HepG2 (cell line): ENCODE data around the gene ZNF669.

ENCODE experiments used
- PCBP2 ChIP-seq: fragments of 200-400 bp; formaldehyde crosslinking; optimal IDR thresholded peaks from 2 replicates; pipeline ENCODE3; 2018; ENCODE audit warnings: low read length, low read depth; ENCODE audit not compliant: poor library complexity, severe bottlenecking
- ZBTB3 ChIP-seq: sonication (generic); formaldehyde crosslinking; IDR thresholded peaks from 2 replicates; pipeline ENCODE4 v1.4.0; 2020; ENCODE audit warnings: low read depth, mild to moderate bottlenecking, moderate library complexity, missing genetic modification reagents, borderline replicate concordance
- ZNF207 ChIP-seq: fragments of 450-650 bp; IDR thresholded peaks from 2 replicates; pipeline ENCODE4 v1.6.1; 2016; ENCODE audit warnings: antibody characterized with exemption, borderline replicate concordance
- ZNF350 ChIP-seq: sonication (generic); formaldehyde crosslinking; IDR thresholded peaks from 2 replicates; pipeline ENCODE4 v1.4.0; 2020; ENCODE audit warnings: mild to moderate bottlenecking, low read depth, missing genetic modification reagents, borderline replicate concordance
- ZNF746 ChIP-seq: sonication (generic); formaldehyde crosslinking; IDR thresholded peaks from 2 replicates; pipeline ENCODE4 v1.8.0; 2022; ENCODE audit warnings: mild to moderate bottlenecking, missing genetic modification reagents
- TF ChIP-seq, protein P1 (sequence below): sonication (generic); formaldehyde crosslinking; IDR thresholded peaks from 2 replicates; pipeline ENCODE4 v1.8.0; 2022; ENCODE audit warnings: mild to moderate bottlenecking, missing genetic modification reagents, moderate library complexity
- TF ChIP-seq, protein P2 (sequence below): IDR thresholded peaks from 2 replicates; pipeline ENCODE4 v1.6.1; 2016
- TF ChIP-seq, protein P3 (sequence below): sonication (generic); formaldehyde crosslinking; IDR thresholded peaks from 2 replicates; pipeline ENCODE4 v1.5.0; 2020; ENCODE audit warnings: mild to moderate bottlenecking, missing genetic modification reagents, moderate library complexity
- TF ChIP-seq, protein P4 (sequence below): sonication (generic); formaldehyde crosslinking; IDR thresholded peaks from 2 replicates; pipeline ENCODE4 v1.5.0; 2020; ENCODE audit warnings: missing genetic modification reagents
- TF ChIP-seq, protein P5 (sequence below): sonication (generic); formaldehyde crosslinking; IDR thresholded peaks from 2 replicates; pipeline ENCODE4 v1.4.0; 2020; ENCODE audit warnings: mild to moderate bottlenecking, missing genetic modification reagents, borderline replicate concordance

DNA sequence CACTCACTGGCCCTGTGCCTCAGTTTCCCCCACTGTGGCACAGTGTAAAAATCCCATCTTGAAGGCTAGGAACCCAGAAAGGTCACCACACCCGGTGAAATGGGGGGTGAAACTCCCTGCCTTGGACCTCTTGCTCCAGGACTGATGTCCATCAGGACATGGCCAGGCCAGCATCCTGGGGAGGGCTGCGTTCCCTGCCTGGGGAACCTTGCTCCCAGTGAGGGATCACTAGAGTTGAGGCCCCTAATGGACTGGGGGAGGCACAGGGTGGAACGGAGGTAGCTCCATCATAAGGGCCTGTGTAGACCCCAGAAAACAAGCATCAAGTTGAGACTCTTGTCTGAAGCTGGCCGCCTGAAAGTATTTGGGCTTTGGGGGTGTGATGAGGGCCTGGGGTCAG, 15.2 kb downstream of the ZNF669 start:
- TF ChIP-seq, protein P1, sequence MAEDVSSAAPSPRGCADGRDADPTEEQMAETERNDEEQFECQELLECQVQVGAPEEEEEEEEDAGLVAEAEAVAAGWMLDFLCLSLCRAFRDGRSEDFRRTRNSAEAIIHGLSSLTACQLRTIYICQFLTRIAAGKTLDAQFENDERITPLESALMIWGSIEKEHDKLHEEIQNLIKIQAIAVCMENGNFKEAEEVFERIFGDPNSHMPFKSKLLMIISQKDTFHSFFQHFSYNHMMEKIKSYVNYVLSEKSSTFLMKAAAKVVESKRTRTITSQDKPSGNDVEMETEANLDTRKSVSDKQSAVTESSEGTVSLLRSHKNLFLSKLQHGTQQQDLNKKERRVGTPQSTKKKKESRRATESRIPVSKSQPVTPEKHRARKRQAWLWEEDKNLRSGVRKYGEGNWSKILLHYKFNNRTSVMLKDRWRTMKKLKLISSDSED (CRISPR knock-in tag): no peak
- TF ChIP-seq ZNF350 (no peak), ZBTB3 (no peak), ZNF207 (no peak), ZNF746 (CRISPR knock-in tag) (no peak), PCBP2 (no peak)
- TF ChIP-seq, protein P2, sequence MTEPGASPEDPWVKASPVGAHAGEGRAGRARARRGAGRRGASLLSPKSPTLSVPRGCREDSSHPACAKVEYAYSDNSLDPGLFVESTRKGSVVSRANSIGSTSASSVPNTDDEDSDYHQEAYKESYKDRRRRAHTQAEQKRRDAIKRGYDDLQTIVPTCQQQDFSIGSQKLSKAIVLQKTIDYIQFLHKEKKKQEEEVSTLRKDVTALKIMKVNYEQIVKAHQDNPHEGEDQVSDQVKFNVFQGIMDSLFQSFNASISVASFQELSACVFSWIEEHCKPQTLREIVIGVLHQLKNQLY (CRISPR knock-in tag): no peak
- TF ChIP-seq, protein P3, sequence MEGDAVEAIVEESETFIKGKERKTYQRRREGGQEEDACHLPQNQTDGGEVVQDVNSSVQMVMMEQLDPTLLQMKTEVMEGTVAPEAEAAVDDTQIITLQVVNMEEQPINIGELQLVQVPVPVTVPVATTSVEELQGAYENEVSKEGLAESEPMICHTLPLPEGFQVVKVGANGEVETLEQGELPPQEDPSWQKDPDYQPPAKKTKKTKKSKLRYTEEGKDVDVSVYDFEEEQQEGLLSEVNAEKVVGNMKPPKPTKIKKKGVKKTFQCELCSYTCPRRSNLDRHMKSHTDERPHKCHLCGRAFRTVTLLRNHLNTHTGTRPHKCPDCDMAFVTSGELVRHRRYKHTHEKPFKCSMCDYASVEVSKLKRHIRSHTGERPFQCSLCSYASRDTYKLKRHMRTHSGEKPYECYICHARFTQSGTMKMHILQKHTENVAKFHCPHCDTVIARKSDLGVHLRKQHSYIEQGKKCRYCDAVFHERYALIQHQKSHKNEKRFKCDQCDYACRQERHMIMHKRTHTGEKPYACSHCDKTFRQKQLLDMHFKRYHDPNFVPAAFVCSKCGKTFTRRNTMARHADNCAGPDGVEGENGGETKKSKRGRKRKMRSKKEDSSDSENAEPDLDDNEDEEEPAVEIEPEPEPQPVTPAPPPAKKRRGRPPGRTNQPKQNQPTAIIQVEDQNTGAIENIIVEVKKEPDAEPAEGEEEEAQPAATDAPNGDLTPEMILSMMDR (CRISPR knock-in tag): no peak
- TF ChIP-seq, protein P4, sequence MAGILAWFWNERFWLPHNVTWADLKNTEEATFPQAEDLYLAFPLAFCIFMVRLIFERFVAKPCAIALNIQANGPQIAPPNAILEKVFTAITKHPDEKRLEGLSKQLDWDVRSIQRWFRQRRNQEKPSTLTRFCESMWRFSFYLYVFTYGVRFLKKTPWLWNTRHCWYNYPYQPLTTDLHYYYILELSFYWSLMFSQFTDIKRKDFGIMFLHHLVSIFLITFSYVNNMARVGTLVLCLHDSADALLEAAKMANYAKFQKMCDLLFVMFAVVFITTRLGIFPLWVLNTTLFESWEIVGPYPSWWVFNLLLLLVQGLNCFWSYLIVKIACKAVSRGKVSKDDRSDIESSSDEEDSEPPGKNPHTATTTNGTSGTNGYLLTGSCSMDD: no peak
- TF ChIP-seq, protein P5, sequence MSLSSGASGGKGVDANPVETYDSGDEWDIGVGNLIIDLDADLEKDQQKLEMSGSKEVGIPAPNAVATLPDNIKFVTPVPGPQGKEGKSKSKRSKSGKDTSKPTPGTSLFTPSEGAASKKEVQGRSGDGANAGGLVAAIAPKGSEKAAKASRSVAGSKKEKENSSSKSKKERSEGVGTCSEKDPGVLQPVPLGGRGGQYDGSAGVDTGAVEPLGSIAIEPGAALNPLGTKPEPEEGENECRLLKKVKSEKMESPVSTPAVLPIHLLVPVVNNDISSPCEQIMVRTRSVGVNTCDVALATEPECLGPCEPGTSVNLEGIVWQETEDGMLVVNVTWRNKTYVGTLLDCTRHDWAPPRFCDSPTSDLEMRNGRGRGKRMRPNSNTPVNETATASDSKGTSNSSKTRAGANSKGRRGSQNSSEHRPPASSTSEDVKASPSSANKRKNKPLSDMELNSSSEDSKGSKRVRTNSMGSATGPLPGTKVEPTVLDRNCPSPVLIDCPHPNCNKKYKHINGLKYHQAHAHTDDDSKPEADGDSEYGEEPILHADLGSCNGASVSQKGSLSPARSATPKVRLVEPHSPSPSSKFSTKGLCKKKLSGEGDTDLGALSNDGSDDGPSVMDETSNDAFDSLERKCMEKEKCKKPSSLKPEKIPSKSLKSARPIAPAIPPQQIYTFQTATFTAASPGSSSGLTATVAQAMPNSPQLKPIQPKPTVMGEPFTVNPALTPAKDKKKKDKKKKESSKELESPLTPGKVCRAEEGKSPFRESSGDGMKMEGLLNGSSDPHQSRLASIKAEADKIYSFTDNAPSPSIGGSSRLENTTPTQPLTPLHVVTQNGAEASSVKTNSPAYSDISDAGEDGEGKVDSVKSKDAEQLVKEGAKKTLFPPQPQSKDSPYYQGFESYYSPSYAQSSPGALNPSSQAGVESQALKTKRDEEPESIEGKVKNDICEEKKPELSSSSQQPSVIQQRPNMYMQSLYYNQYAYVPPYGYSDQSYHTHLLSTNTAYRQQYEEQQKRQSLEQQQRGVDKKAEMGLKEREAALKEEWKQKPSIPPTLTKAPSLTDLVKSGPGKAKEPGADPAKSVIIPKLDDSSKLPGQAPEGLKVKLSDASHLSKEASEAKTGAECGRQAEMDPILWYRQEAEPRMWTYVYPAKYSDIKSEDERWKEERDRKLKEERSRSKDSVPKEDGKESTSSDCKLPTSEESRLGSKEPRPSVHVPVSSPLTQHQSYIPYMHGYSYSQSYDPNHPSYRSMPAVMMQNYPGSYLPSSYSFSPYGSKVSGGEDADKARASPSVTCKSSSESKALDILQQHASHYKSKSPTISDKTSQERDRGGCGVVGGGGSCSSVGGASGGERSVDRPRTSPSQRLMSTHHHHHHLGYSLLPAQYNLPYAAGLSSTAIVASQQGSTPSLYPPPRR: no peak
